Neuron (in vitro differentiated cells): ENCODE data around the gene C11orf91.
"Not testable (repeated sequence)": the region's sequence is repeated elsewhere in the genome, so short reads cannot be mapped to it uniquely, and the experiment has no call there.

Source experiments
- H2AFZ ChIP-seq: one replicate; pipeline ENCODE4 v1.6.1; 2013; ENCODE audit warnings: low read depth, mild to moderate bottlenecking, inconsistent platforms, low read length, moderate library complexity
- H3K27me3 ChIP-seq: one replicate; pipeline ENCODE4 v1.6.1; 2013; ENCODE audit warnings: low read length; ENCODE audit not compliant: insufficient read depth
- H3K36me3 ChIP-seq: one replicate; pipeline ENCODE4 v1.6.1; 2013; ENCODE audit warnings: low read length; ENCODE audit not compliant: insufficient read depth
- H3K4me1 ChIP-seq: one replicate; pipeline ENCODE4 v1.6.1; 2013; ENCODE audit warnings: low read length; ENCODE audit not compliant: insufficient read depth
- H3K4me3 ChIP-seq: 2 replicates; pipeline ENCODE4 v1.5.1; 2013; ENCODE audit warnings: mild to moderate bottlenecking, low read length, moderate library complexity
- H3K9me3 ChIP-seq: one replicate; pipeline ENCODE4 v1.6.1; 2013; ENCODE audit warnings: low read length

C11orf91 gene

GRCh38 chr11:33689085-33689484 is 11.5 kb downstream of the C11orf91 start:
- Histone ChIP-seq H2AFZ (no peak overlapping the region), H3K4me1 (peaks cover 21% of the 10 kb centered on the region), H3K4me3 (no peak overlapping the region), H3K27me3 (no peaks in the 10 kb centered on the region), H3K9me3 (no peaks in the 10 kb centered on the region), H3K36me3 (no peaks in the 10 kb centered on the region)

- H3K4me1 ChIP-seq = peaks cover 22% of the 10 kb centered on the region
- H2AFZ ChIP-seq = no peak overlapping the region
- H3K36me3 ChIP-seq = no peaks in the 10 kb centered on the region
- H3K27me3 ChIP-seq = no peaks in the 10 kb centered on the region
- H3K4me3 ChIP-seq = no peak overlapping the region
- no peaks in the 10 kb centered on the region for H3K9me3 ChIP-seq
These were observed 12.7 kb downstream of the C11orf91 start for GRCh38 chr11:33687733-33688479.

- no peak overlapping the region for H2AFZ ChIP-seq
- no peaks in the 10 kb centered on the region for H3K27me3 ChIP-seq
- no peaks in the 10 kb centered on the region for H3K36me3 ChIP-seq
- peaks cover 10% of the 10 kb centered on the region for H3K4me1 ChIP-seq
- no peaks in the 10 kb centered on the region for H3K9me3 ChIP-seq
- H3K4me3 ChIP-seq = no peak overlapping the region
These were observed 15.5 kb downstream of the C11orf91 start for GRCh38 chr11:33685082-33685481.

GRCh38 chr11:33684003-33684706 is 16.5 kb downstream of the C11orf91 start:
- no peaks in the 10 kb centered on the region for H3K36me3 ChIP-seq
- H3K4me3 ChIP-seq = no peak overlapping the region
- peaks cover 10% of the 10 kb centered on the region for H3K4me1 ChIP-seq
- no peaks in the 10 kb centered on the region for H3K9me3 ChIP-seq
- H3K27me3 ChIP-seq = no peaks in the 10 kb centered on the region
- H2AFZ ChIP-seq = no peak overlapping the region

GRCh38 chr11:33682446-33682845 is 18.2 kb downstream of the C11orf91 start:
- no peaks in the 10 kb centered on the region for H3K9me3 ChIP-seq
- H3K4me3 ChIP-seq = no peak overlapping the region
- peaks cover 10% of the 10 kb centered on the region for H3K4me1 ChIP-seq
- H3K36me3 ChIP-seq = no peaks in the 10 kb centered on the region
- H3K27me3 ChIP-seq = no peaks in the 10 kb centered on the region
- H2AFZ ChIP-seq = no peak overlapping the region

- no peaks in the 10 kb centered on the region for H3K9me3 ChIP-seq
- H2AFZ ChIP-seq = no peak overlapping the region
- peaks cover 10% of the 10 kb centered on the region for H3K4me1 ChIP-seq
- H3K27me3 ChIP-seq = no peaks in the 10 kb centered on the region
- H3K4me3 ChIP-seq = no peak overlapping the region
- H3K36me3 ChIP-seq = no peaks in the 10 kb centered on the region
These were observed 18.6 kb downstream of the C11orf91 start for GRCh38 chr11:33682019-33682418.

- not testable (repeated sequence) for H2AFZ ChIP-seq, H3K36me3 ChIP-seq, H3K4me3 ChIP-seq, H3K9me3 ChIP-seq, H3K4me1 ChIP-seq, H3K27me3 ChIP-seq
These were observed 22.0 kb downstream of the C11orf91 start for GRCh38 chr11:33678616-33679015.

GRCh38 chr11:33674035-33674814 is 26.4 kb downstream of the C11orf91 start:
- Histone ChIP-seq H3K9me3 (no peaks in the 10 kb centered on the region), H3K4me3 (no peak overlapping the region), H3K27me3 (no peaks in the 10 kb centered on the region), H3K4me1 (peaks cover 26% of the 10 kb centered on the region), H3K36me3 (no peaks in the 10 kb centered on the region), H2AFZ (no peak overlapping the region)

- no peak overlapping the region for H3K4me3 ChIP-seq
- H3K4me1 ChIP-seq = peaks cover 42% of the 10 kb centered on the region
- H2AFZ ChIP-seq = no peak overlapping the region
- H3K27me3 ChIP-seq = no peaks in the 10 kb centered on the region
- H3K9me3 ChIP-seq = no peaks in the 10 kb centered on the region
- no peaks in the 10 kb centered on the region for H3K36me3 ChIP-seq
These were observed 28.4 kb downstream of the C11orf91 start for GRCh38 chr11:33672273-33672672.

GRCh38 chr11:33670250-33671011 is 30.2 kb downstream of the C11orf91 start:
- Histone ChIP-seq H3K4me1 (peaks cover 42% of the 10 kb centered on the region), H2AFZ (no peak overlapping the region), H3K9me3 (no peaks in the 10 kb centered on the region), H3K27me3 (no peaks in the 10 kb centered on the region), H3K4me3 (no peak overlapping the region), H3K36me3 (no peaks in the 10 kb centered on the region)

GRCh38 chr11:33669598-33670249 is 30.9 kb downstream of the C11orf91 start:
- Histone ChIP-seq H2AFZ (no peak overlapping the region), H3K9me3 (peaks cover 6% of the 10 kb centered on the region), H3K36me3 (no peaks in the 10 kb centered on the region), H3K4me3 (no peak overlapping the region), H3K4me1 (peaks cover 42% of the 10 kb centered on the region), H3K27me3 (no peaks in the 10 kb centered on the region)

GRCh38 chr11:33668951-33669596 is 31.6 kb downstream of the C11orf91 start:
- H3K27me3 ChIP-seq = no peaks in the 10 kb centered on the region
- H2AFZ ChIP-seq = no peak overlapping the region
- H3K9me3 ChIP-seq = peaks cover 10% of the 10 kb centered on the region
- peaks cover 42% of the 10 kb centered on the region for H3K4me1 ChIP-seq
- H3K36me3 ChIP-seq = no peaks in the 10 kb centered on the region
- no peak overlapping the region for H3K4me3 ChIP-seq
